ENCODE data around the gene GLI2.

DNA sequence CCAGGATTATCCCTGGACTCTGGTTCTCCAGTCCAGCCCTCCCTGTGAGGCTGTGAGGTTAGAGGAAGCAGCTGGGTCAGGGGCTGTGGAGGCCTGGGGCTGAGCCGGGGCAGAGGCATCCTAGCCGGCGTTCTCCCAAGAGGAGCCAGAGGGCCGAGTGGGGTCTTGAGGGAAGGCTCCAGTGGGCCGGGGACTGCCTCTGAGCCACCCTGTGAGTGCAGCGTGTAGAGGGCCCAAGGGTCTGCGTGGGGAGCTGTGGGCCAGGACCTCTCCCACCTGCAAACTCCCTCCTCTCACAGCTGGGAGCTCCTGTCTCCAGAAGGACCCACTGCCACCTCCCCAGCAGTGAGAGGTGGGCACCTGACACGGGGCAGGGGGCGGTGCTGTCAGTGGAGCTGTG lies 41.0 kb downstream of the GLI2 start:
- TF ChIP-seq, protein P1, sequence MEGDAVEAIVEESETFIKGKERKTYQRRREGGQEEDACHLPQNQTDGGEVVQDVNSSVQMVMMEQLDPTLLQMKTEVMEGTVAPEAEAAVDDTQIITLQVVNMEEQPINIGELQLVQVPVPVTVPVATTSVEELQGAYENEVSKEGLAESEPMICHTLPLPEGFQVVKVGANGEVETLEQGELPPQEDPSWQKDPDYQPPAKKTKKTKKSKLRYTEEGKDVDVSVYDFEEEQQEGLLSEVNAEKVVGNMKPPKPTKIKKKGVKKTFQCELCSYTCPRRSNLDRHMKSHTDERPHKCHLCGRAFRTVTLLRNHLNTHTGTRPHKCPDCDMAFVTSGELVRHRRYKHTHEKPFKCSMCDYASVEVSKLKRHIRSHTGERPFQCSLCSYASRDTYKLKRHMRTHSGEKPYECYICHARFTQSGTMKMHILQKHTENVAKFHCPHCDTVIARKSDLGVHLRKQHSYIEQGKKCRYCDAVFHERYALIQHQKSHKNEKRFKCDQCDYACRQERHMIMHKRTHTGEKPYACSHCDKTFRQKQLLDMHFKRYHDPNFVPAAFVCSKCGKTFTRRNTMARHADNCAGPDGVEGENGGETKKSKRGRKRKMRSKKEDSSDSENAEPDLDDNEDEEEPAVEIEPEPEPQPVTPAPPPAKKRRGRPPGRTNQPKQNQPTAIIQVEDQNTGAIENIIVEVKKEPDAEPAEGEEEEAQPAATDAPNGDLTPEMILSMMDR (IDR thresholded peaks at IDR 0.05): no peak
- TF ChIP-seq POLR2AphosphoS5 (IDR thresholded peaks at IDR 0.05) (no peak), EP300 (IDR thresholded peaks at IDR 0.05) (no peak), POLR2A (IDR thresholded peaks at IDR 0.05) (no peak)
